GM23248 (cell line): ENCODE results near the gene PRAMEF5. TPM values are rescaled to one million over a fixed set of nuclear protein-coding genes. Genes with fewer than 3 reads are reported as not detected.
"Not testable (repeated sequence)": the region's sequence is repeated elsewhere in the genome, so short reads cannot be mapped to it uniquely, and the experiment has no call there.

Experiments
- DNase-seq: peaks from one replicate; pipeline ENCODE4 v3.0.0-alpha.2; 2015
- H2AFZ ChIP-seq: fragments of 200-600 bp; sonication (generic); 2 replicates; pipeline ENCODE4 v1.6.1; 2016; ENCODE audit warnings: antibody characterized with exemption
- H3F3A ChIP-seq: fragments of 200-600 bp; sonication (generic); 2 replicates; pipeline ENCODE4 v1.6.1; 2016; ENCODE audit warnings: mild to moderate bottlenecking, antibody characterized with exemption, mixed run types; ENCODE audit not compliant: insufficient read depth
- H3K27ac ChIP-seq: fragments of 200-600 bp; sonication (generic); 2 replicates; pipeline ENCODE4 v1.5.1; 2016; ENCODE audit warnings: mild to moderate bottlenecking
- H3K27me3 ChIP-seq: fragments of 200-600 bp; sonication (generic); replicated peaks from 2 replicates; pipeline ENCODE4 v1.6.1; 2016; ENCODE audit warnings: mild to moderate bottlenecking; ENCODE audit not compliant: insufficient read depth
- H3K36me3 ChIP-seq: fragments of 200-600 bp; sonication (generic); 2 replicates; pipeline ENCODE4 v1.6.1; 2016; ENCODE audit warnings: low read depth, mild to moderate bottlenecking
- H3K4me1 ChIP-seq: fragments of 200-600 bp; sonication (generic); 2 replicates; pipeline ENCODE4 v1.6.1; 2016; ENCODE audit warnings: mild to moderate bottlenecking; ENCODE audit not compliant: insufficient read depth
- H3K4me2 ChIP-seq: fragments of 200-600 bp; sonication (generic); one replicate; pipeline ENCODE4 v1.6.1; 2016; ENCODE audit warnings: mild to moderate bottlenecking; ENCODE audit not compliant: unreplicated experiment
- H3K4me3 ChIP-seq: fragments of 200-600 bp; sonication (generic); 2 replicates; pipeline ENCODE4 v1.5.1; 2016; ENCODE audit warnings: mild to moderate bottlenecking
- H3K79me2 ChIP-seq: fragments of 200-600 bp; sonication (generic); 2 replicates; pipeline ENCODE4 v1.6.1; 2016; ENCODE audit warnings: mild to moderate bottlenecking; ENCODE audit not compliant: insufficient read depth
- H3K9ac ChIP-seq: fragments of 200-600 bp; sonication (generic); 2 replicates; pipeline ENCODE4 v1.6.1; 2016; ENCODE audit warnings: mild to moderate bottlenecking
- H3K9me2 ChIP-seq: fragments of 200-600 bp; sonication (generic); 2 replicates; pipeline ENCODE4 v1.6.1; 2016; ENCODE audit warnings: mixed run types, mild to moderate bottlenecking, moderate library complexity; ENCODE audit not compliant: insufficient read depth
- H3K9me3 ChIP-seq: fragments of 200-600 bp; sonication (generic); one replicate; pipeline ENCODE4 v1.6.1; 2017; ENCODE audit warnings: low read depth
- H4K20me1 ChIP-seq: fragments of 200-600 bp; sonication (generic); 2 replicates; pipeline ENCODE4 v1.6.0; 2016; ENCODE audit not compliant: insufficient read depth
- WGBS, 2 experiments: methylation state at CpG; one replicate each; pipeline ENCODE4 v1.1.6; 2015 to 2017; ENCODE audit warnings: low lambda C conversion rate in 2 of 2, low coverage in 1 of 2; ENCODE audit errors: missing lambda C conversion rate in 2 of 2; 5-methylcytosine and 5-hydroxymethylcytosine counted together
- in situ Hi-C: fragments of 300-500 bp; cut with MboI; formaldehyde crosslinking; loops from 2 replicates; pipeline ENCODE4 v1.15.0; 2020
- polyA plus RNA-seq: library from polyadenylated mRNA; unstranded; fragments of >200 nt; fragmentation: Nextera tagmentation; extraction: Ambion mirVana; gene quantifications from 2 replicates; pipeline ENCODE4 v1.2.1, GENCODE V29; 2016
- total RNA-seq: library from RNA; depleted of rRNA; stranded (reverse); fragments of >200 nt; shearing (Covaris generic); gene quantifications from 2 replicates; pipeline ENCODE4 v1.2.3, GENCODE V29; 2014; rRNA removed

Gene PRAMEF5
- total RNA-seq, result not detected in 2 replicates
- polyA plus RNA-seq, result not detected in 2 replicates

DNA sequence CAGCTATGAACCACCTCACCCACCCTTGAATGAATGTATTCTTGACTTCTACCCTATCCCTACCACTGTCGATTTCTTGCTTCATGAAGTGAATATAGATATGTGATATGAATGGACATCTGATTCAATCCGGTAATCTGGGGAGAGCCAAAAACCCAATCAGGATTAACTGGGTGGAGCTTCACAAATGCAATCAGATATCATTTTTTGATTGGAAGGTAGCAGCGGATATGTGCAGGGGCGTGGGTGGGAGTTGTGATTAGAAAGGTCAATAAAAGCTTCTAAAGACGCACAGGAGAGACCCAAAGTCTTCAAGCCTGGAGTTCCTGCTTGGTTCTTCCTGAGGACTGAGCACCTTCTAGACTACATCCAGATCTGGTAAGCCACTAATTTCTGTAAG, at the start of gene PRAMEF5:
PRAMEF5 (plus strand) TSS at position 301 of the 400 bp plus-strand sequence. CDS start 5,071 bp downstream, outside the sequence.
- H3K27me3 ChIP-seq, in situ Hi-C loops, H3K4me2 ChIP-seq, H3K9ac ChIP-seq, H3K9me3 ChIP-seq, H3F3A ChIP-seq, H3K27ac ChIP-seq, H4K20me1 ChIP-seq, H3K36me3 ChIP-seq, H2AFZ ChIP-seq, H3K4me3 ChIP-seq, DNase-seq, H3K9me2 ChIP-seq, H3K79me2 ChIP-seq, H3K4me1 ChIP-seq: not testable (repeated sequence)
- no CpG with 5 or more reads among the region's 5 CpGs for WGBS, 2 experiments

- DNase-seq, H3K9ac ChIP-seq, H3K4me2 ChIP-seq, H3F3A ChIP-seq, H3K4me3 ChIP-seq, H3K9me3 ChIP-seq, H3K27ac ChIP-seq, H3K4me1 ChIP-seq, H3K9me2 ChIP-seq, H4K20me1 ChIP-seq, H3K36me3 ChIP-seq, H2AFZ ChIP-seq, in situ Hi-C loops, H3K27me3 ChIP-seq, H3K79me2 ChIP-seq: not testable (repeated sequence)
- WGBS, 2 experiments, result no CpG with 5 or more reads among the region's 9 CpGs
Measured at GRCh38 chr1:13208712-13209111, 45.3 kb upstream of the PRAMEF5 start.

DNA sequence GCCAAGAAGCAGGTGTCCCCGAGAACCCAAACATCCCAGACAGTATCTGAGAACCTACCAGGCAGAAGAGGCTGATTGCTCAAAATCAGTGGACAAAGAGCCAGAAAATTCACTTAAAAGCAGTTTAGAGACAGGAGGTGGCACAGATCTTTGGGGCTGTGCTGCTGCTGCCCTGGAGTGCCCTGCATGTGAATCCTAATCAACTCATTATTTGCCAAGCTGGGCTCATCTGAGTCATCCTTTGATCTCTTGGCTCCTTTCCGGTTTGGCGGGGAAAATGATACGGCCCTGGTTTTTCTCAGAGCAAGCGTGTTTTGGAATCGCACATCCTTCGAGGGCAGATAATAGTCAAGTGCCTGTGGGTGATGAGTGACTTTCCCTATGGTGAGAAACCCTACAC, 37.4 kb upstream of the PRAMEF5 start:
- H2AFZ ChIP-seq, H3K4me2 ChIP-seq, H3K79me2 ChIP-seq, H3K9ac ChIP-seq, H3F3A ChIP-seq, H3K9me2 ChIP-seq, H3K36me3 ChIP-seq, H3K27me3 ChIP-seq, DNase-seq, H3K4me3 ChIP-seq, H4K20me1 ChIP-seq, H3K4me1 ChIP-seq, in situ Hi-C loops, H3K9me3 ChIP-seq, H3K27ac ChIP-seq: not testable (repeated sequence)
- no CpG with 5 or more reads among the region's 7 CpGs for WGBS, 2 experiments

GRCh38 chr1:13219203-13219602, 34.8 kb upstream of the PRAMEF5 start:
- in situ Hi-C loops, H3K9me3 ChIP-seq, H4K20me1 ChIP-seq, H3K36me3 ChIP-seq, H3K9me2 ChIP-seq, H3K4me3 ChIP-seq, DNase-seq, H3K27me3 ChIP-seq, H3K4me2 ChIP-seq, H3K9ac ChIP-seq, H3F3A ChIP-seq, H3K27ac ChIP-seq, H2AFZ ChIP-seq, H3K79me2 ChIP-seq, H3K4me1 ChIP-seq: not testable (repeated sequence)
- WGBS, 2 experiments, result no CpG with 5 or more reads among the region's 3 CpGs

DNA sequence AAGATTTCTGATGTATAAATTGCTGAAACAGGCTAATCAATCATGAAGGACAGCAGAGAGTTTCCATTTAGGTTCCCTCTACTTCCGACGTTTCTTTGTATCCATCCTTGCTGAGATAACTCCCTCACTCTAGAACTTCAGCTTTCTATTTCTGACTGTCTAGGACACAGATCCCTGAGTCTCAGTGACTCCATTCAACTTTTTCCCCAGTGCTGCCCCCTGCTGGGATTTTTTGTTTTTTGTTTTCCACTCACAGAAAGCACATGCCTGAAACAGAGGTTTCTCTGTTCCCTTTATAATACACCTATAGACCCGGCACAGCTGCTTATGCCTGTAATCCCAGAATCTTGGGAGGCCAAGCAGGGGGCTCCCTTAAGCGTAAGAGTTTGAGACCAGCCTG, 31.2 kb upstream of the PRAMEF5 start:
- WGBS, 2 experiments, result 100% methylated on average over 1 of the region's 4 CpGs; no CpG with 5 or more reads in 1 of the 2 experiments
- H3K4me2 ChIP-seq, H3K9me2 ChIP-seq, H3K79me2 ChIP-seq, H3K36me3 ChIP-seq, H3F3A ChIP-seq, H3K4me3 ChIP-seq, H4K20me1 ChIP-seq, H3K4me1 ChIP-seq, H3K9me3 ChIP-seq, H2AFZ ChIP-seq, DNase-seq, H3K27ac ChIP-seq, H3K27me3 ChIP-seq, in situ Hi-C loops, H3K9ac ChIP-seq: not testable (repeated sequence)
